HCT116 (cell line): ENCODE data around the gene NLN.

Experiments used
- CBX3 ChIP-seq: IDR thresholded peaks from 2 replicates; pipeline ENCODE4 v1.6.1; 2012; ENCODE audit warnings: low read depth
- EGR1 ChIP-seq: IDR thresholded peaks from 2 replicates; pipeline ENCODE4 v1.6.1; 2012; ENCODE audit warnings: low read depth
- ELF1 ChIP-seq: IDR thresholded peaks from 2 replicates; pipeline ENCODE4 v1.6.1; 2012; ENCODE audit warnings: low read depth, borderline replicate concordance
- EZH2 ChIP-seq: fragments of 200-600 bp; sonication (generic); IDR thresholded peaks from 2 replicates; pipeline ENCODE4 v1.6.1; 2017; ENCODE audit warnings: antibody characterized with exemption, mixed run types
- POLR2A ChIP-seq: IDR thresholded peaks from 2 replicates; pipeline ENCODE4 v1.7.0; 2011; ENCODE audit warnings: borderline replicate concordance; ENCODE audit not compliant: insufficient read depth, insufficient read length; ENCODE audit errors: extremely low read depth
- POLR2AphosphoS5 ChIP-seq: IDR thresholded peaks from 2 replicates; pipeline ENCODE4 v1.6.1; 2011; ENCODE audit warnings: mild to moderate bottlenecking, low read depth, low read length, moderate library complexity
- YY1 ChIP-seq: IDR thresholded peaks from 2 replicates; pipeline ENCODE4 v1.6.1; 2011; ENCODE audit warnings: low read length, low read depth, moderate library complexity, mild to moderate bottlenecking; ENCODE audit not compliant: insufficient replicate concordance; ENCODE audit errors: extremely low read depth
- TF ChIP-seq, protein P1 (sequence below): IDR thresholded peaks from 2 replicates; pipeline ENCODE4 v1.6.1; 2012; ENCODE audit warnings: low read depth
- TF ChIP-seq, protein P2 (sequence below), 3 experiments: fragments of 200-600 bp in 1 of 3; sonication (generic) in 1 of 3; IDR thresholded peaks in 2 of 3; conservative IDR thresholded peaks in 1 of 3; 2 replicates each; pipeline ENCODE4 v1.5.1; 2012 to 2017; ENCODE audit warnings: low read depth in 2 of 3, low read length in 2 of 3, antibody characterized with exemption in 1 of 3, borderline replicate concordance in 1 of 3, control low read depth in 1 of 3, mild to moderate bottlenecking in 1 of 3, mixed read lengths in 1 of 3, mixed run types in 1 of 3, moderate library complexity in 1 of 3; ENCODE audit not compliant: insufficient read depth in 1 of 3
- TF ChIP-seq, protein P3 (sequence below): IDR thresholded peaks from 2 replicates; pipeline ENCODE4 v1.6.1; 2012

DNA sequence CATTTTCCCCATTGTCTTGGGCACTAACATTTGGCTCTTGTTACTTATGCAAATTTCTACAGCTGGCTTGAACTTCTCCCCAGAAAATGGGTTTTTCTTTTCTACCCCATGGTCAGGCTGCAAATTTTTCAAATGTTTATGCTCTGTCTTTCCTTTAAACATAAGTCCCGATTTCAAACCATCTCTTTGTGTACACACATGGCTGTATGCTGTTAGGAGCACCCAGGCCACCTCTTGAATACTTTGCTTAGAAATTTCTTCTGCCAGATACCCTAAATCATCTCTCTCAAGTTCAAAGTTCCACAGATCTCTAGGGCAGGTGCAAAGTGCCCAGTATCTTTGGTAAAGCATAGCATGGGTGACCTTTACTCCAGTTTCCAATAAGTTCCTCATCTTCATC lies 45.6 kb downstream of the NLN start:
- TF ChIP-seq POLR2A (no peak), EZH2 (no peak), ELF1 (no peak), POLR2AphosphoS5 (no peak), EGR1 (no peak), YY1 (no peak), CBX3 (no peak)
- TF ChIP-seq, protein P1, sequence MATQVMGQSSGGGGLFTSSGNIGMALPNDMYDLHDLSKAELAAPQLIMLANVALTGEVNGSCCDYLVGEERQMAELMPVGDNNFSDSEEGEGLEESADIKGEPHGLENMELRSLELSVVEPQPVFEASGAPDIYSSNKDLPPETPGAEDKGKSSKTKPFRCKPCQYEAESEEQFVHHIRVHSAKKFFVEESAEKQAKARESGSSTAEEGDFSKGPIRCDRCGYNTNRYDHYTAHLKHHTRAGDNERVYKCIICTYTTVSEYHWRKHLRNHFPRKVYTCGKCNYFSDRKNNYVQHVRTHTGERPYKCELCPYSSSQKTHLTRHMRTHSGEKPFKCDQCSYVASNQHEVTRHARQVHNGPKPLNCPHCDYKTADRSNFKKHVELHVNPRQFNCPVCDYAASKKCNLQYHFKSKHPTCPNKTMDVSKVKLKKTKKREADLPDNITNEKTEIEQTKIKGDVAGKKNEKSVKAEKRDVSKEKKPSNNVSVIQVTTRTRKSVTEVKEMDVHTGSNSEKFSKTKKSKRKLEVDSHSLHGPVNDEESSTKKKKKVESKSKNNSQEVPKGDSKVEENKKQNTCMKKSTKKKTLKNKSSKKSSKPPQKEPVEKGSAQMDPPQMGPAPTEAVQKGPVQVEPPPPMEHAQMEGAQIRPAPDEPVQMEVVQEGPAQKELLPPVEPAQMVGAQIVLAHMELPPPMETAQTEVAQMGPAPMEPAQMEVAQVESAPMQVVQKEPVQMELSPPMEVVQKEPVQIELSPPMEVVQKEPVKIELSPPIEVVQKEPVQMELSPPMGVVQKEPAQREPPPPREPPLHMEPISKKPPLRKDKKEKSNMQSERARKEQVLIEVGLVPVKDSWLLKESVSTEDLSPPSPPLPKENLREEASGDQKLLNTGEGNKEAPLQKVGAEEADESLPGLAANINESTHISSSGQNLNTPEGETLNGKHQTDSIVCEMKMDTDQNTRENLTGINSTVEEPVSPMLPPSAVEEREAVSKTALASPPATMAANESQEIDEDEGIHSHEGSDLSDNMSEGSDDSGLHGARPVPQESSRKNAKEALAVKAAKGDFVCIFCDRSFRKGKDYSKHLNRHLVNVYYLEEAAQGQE: no peak
- TF ChIP-seq, protein P2, sequence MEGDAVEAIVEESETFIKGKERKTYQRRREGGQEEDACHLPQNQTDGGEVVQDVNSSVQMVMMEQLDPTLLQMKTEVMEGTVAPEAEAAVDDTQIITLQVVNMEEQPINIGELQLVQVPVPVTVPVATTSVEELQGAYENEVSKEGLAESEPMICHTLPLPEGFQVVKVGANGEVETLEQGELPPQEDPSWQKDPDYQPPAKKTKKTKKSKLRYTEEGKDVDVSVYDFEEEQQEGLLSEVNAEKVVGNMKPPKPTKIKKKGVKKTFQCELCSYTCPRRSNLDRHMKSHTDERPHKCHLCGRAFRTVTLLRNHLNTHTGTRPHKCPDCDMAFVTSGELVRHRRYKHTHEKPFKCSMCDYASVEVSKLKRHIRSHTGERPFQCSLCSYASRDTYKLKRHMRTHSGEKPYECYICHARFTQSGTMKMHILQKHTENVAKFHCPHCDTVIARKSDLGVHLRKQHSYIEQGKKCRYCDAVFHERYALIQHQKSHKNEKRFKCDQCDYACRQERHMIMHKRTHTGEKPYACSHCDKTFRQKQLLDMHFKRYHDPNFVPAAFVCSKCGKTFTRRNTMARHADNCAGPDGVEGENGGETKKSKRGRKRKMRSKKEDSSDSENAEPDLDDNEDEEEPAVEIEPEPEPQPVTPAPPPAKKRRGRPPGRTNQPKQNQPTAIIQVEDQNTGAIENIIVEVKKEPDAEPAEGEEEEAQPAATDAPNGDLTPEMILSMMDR (IDR thresholded peaks at IDR 0.05 in 2 of 3, conservative IDR thresholded peaks at IDR 0.05 in 1 of 3; ENCODE audit: borderline replicate concordance in 1 of 3, insufficient read depth in 1 of 3, low read depth in 2 of 3, low read length in 2 of 3): no peak
- TF ChIP-seq, protein P3, sequence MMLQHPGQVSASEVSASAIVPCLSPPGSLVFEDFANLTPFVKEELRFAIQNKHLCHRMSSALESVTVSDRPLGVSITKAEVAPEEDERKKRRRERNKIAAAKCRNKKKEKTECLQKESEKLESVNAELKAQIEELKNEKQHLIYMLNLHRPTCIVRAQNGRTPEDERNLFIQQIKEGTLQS: no peak
